Endothelial cell of umbilical vein (primary cell): ENCODE data around the gene TTF2. TPM values are rescaled to one million over a fixed set of nuclear protein-coding genes. Genes with fewer than 3 reads are reported as not detected.

ENCODE experiments used
- BruUV-seq: library from RNA; stranded (reverse); fragments of 400-500 nt; replicated peaks from 2 replicates; lab custom pipeline; 2021; lab: Mats Ljungman, UMichigan
- CTCF ChIA-PET: fragments of 300-600, 350-600 bp; sonication (Branson Sonifier 250); formaldehyde crosslinking; loops from one replicate; lab custom pipeline; 2021; ENCODE audit warnings: antibody characterized with exemption, inconsistent platforms; lab: Charles Lee
- POLR2A ChIA-PET: fragments of 300-600, 350-600 bp; sonication (Branson Sonifier 250); formaldehyde crosslinking; loops from one replicate; lab custom pipeline; 2021; ENCODE audit warnings: antibody characterized with exemption, inconsistent platforms; lab: Charles Lee
- DNase-seq: peaks from one replicate; pipeline ENCODE4 v3.0.0-alpha.2; 2011; ENCODE audit warnings: low read depth, low spot score
- FAIRE-seq: peaks from 2 replicates; lab custom pipeline; 2011; peaks lifted over from hg19 to GRCh38; lab: Jason Lieb, UNC
- H2AFZ ChIP-seq: 2 replicates; pipeline ENCODE4 v1.6.0; 2012; ENCODE audit warnings: low read depth, low read length, control low read depth, inconsistent platforms
- H3K27ac ChIP-seq: 2 replicates; pipeline ENCODE4 v1.5.1; 2011; ENCODE audit warnings: low read depth, mild to moderate bottlenecking, control low read depth, low read length, moderate library complexity; ENCODE audit not compliant: insufficient read depth
- H3K27me3 ChIP-seq, 2 experiments: 2 replicates each; pipeline versions ENCODE4 v1.6.0 to v1.6.1; 2011; ENCODE audit warnings: low read length in 2 of 2, mixed read lengths in 1 of 2; ENCODE audit not compliant: control insufficient read depth in 2 of 2, insufficient read depth in 2 of 2
- H3K36me3 ChIP-seq, 2 experiments: 2 replicates in 1 of 2; 3 replicates in 1 of 2; pipeline ENCODE4 v1.5.1; 2011; ENCODE audit warnings: low read length in 2 of 2, mild to moderate bottlenecking in 1 of 2, moderate library complexity in 1 of 2; ENCODE audit not compliant: control insufficient read depth in 2 of 2, insufficient read depth in 2 of 2; ENCODE audit errors: extremely low read depth in 1 of 2
- H3K4me1 ChIP-seq: 3 replicates; pipeline ENCODE4 v1.5.1; 2011; ENCODE audit warnings: mild to moderate bottlenecking, low read length; ENCODE audit not compliant: control insufficient read depth, insufficient read depth; ENCODE audit errors: extremely low read depth
- H3K4me2 ChIP-seq: 2 replicates; pipeline ENCODE4 v1.6.1; 2011; ENCODE audit warnings: low read length, control low read depth, mixed read lengths; ENCODE audit not compliant: insufficient read depth
- H3K4me3 ChIP-seq, 3 experiments: fragments of 200-600 bp in 1 of 3; sonication (generic), shearing (Covaris generic) in 1 of 3; replicated peaks in 1 of 3; 2 replicates each; pipeline ENCODE4 v1.5.1; 2011 to 2016; ENCODE audit warnings: control low read depth in 3 of 3, low read length in 3 of 3, mild to moderate bottlenecking in 2 of 3, inconsistent platforms in 1 of 3, low read depth in 1 of 3, moderate library complexity in 1 of 3; ENCODE audit not compliant: insufficient read depth in 1 of 3
- H3K79me2 ChIP-seq: 2 replicates; pipeline ENCODE4 v1.6.0; 2012; ENCODE audit warnings: low read length, inconsistent platforms; ENCODE audit not compliant: control insufficient read depth, insufficient read depth
- H3K9ac ChIP-seq: replicated peaks from 2 replicates; pipeline ENCODE3; 2011; ENCODE audit warnings: low read length, control low read depth; ENCODE audit not compliant: insufficient read depth; ENCODE audit errors: extremely low read depth
- H3K9me1 ChIP-seq: replicated peaks from 3 replicates; pipeline ENCODE4 v1.6.0; 2011; ENCODE audit warnings: mild to moderate bottlenecking, low read length; ENCODE audit not compliant: control insufficient read depth, insufficient read depth; ENCODE audit errors: extremely low read depth
- H3K9me3 ChIP-seq: replicated peaks from 2 replicates; pipeline ENCODE4 v1.5.1; 2012; ENCODE audit warnings: low read length, inconsistent platforms; ENCODE audit not compliant: control insufficient read depth, insufficient read depth
- H4K20me1 ChIP-seq: replicated peaks from 2 replicates; pipeline ENCODE3; 2011; ENCODE audit warnings: mild to moderate bottlenecking, low read length; ENCODE audit not compliant: control insufficient read depth, insufficient read depth; ENCODE audit errors: extremely low read depth
- CTCF ChIP-seq, 2 donors: IDR thresholded peaks; 1 replicate in 1 of 2; 2 replicates in 1 of 2; pipeline ENCODE4 v1.5.1; 2011; ENCODE audit warnings: low read length in 2 of 2, mild to moderate bottlenecking in 2 of 2, moderate library complexity in 2 of 2, control low read depth in 1 of 2, inconsistent platforms in 1 of 2, low read depth in 1 of 2; ENCODE audit not compliant: insufficient read depth in 1 of 2; ENCODE audit errors: extremely low read depth in 1 of 2
- EZH2 ChIP-seq: IDR thresholded peaks from 2 replicates; pipeline ENCODE4 v1.6.1; 2012; ENCODE audit warnings: borderline replicate concordance, low read depth, mild to moderate bottlenecking, moderate library complexity, low read length, inconsistent platforms; ENCODE audit not compliant: severe bottlenecking
- FOS ChIP-seq: IDR thresholded peaks from 2 replicates; pipeline ENCODE4 v1.6.1; 2011; ENCODE audit warnings: mild to moderate bottlenecking, low read length, moderate library complexity, borderline replicate concordance; ENCODE audit not compliant: insufficient read depth
- GATA2 ChIP-seq: IDR thresholded peaks from 2 replicates; pipeline ENCODE4 v1.7.0; 2011; ENCODE audit warnings: low read depth, mild to moderate bottlenecking, moderate library complexity, mixed read lengths, low read length; ENCODE audit not compliant: insufficient read length, insufficient read depth
- JUN ChIP-seq: IDR thresholded peaks from 2 replicates; pipeline ENCODE4 v1.6.1; 2011; ENCODE audit warnings: borderline replicate concordance, low read depth; ENCODE audit not compliant: insufficient read length, insufficient read depth
- MAX ChIP-seq: IDR thresholded peaks from 2 replicates; pipeline ENCODE4 v1.6.1; 2011; ENCODE audit not compliant: insufficient read depth, insufficient read length
- MYC ChIP-seq: IDR thresholded peaks from one replicate; pipeline ENCODE4 v1.6.1; 2011; ENCODE audit warnings: mild to moderate bottlenecking, low read depth, low read length
- POLR2A ChIP-seq: IDR thresholded peaks from 2 replicates; pipeline ENCODE4 v1.6.1; 2012; ENCODE audit warnings: low read depth, mild to moderate bottlenecking, control low read depth, low read length
- POLR2AphosphoS5 ChIP-seq: IDR thresholded peaks from 2 replicates; pipeline ENCODE4 v1.6.1; 2012; ENCODE audit warnings: low read depth, mild to moderate bottlenecking, control low read depth, low read length, moderate library complexity; ENCODE audit not compliant: insufficient read depth
- dilution Hi-C: fragments of 300-500 bp; cut with MboI; formaldehyde crosslinking; loops from one replicate; pipeline ENCODE4 v1.15.0; 2019; ENCODE audit warnings: low sequenced_read_pairs; ENCODE audit not compliant: extremely low pct_ligation_motif_present
- intact Hi-C: fragments of 100-400 bp; cut with micrococcal nuclease; formaldehyde crosslinking; loops from one replicate; pipeline ENCODE4 v1.10.0; 2022
- polyA plus RNA-seq, 4 experiments: library from polyadenylated mRNA; depleted of rRNA in 3 of 4; stranded (reverse) in 3 of 4; unstranded in 1 of 4; fragments of >200 nt; gene quantifications; 2 replicates each; pipeline versions ENCODE4 v1.2.1 to v1.2.3, GENCODE V29; 2011 to 2012; ENCODE audit warnings: missing spikeins in 1 of 4
- total RNA-seq: library from RNA; stranded (reverse); gene quantifications from 2 replicates; pipeline ENCODE4 v1.2.3, GENCODE V29; 2021

Gene TTF2
- total and polyA plus RNA-seq, 2 donors (not counting 3 experiments of a cell fraction or from before 2014, with no cell fraction given) = 8.8 to 44.4 TPM

GRCh38 chr1:117049857-117050256, 10.3 kb upstream of the TTF2 start:
- no peak for TF ChIP-seq POLR2AphosphoS5
- no peak for TF ChIP-seq GATA2
- TF ChIP-seq EZH2 = no peak
- no peak for TF ChIP-seq POLR2A
- TF ChIP-seq MAX = no peak
- TF ChIP-seq JUN = no peak
- no peak for TF ChIP-seq CTCF (IDR thresholded peaks at IDR 0.05; ENCODE audit: extremely low read depth in 1 of 2, insufficient read depth in 1 of 2, low read depth in 1 of 2, low read length in 2 of 2)
- no peak for TF ChIP-seq MYC
- no peak for TF ChIP-seq FOS
- BruUV-seq = no TSS peak
- dilution Hi-C loops = no loop called here

More at GRCh38 chr1:117049857-117050256, 10.3 kb upstream of the TTF2 start:
- H3K79me2 ChIP-seq = no peaks in the 10 kb centered on the region
- intact Hi-C loops = no loop called here
- H3K4me3 ChIP-seq = no peak overlapping the region
- FAIRE-seq (no peak), DNase-seq (no peak)
- H4K20me1 ChIP-seq = no peaks in the 10 kb centered on the region
- ChIA-PET POLR2A (no interaction called here), CTCF (no interaction called here)
- H3K4me1 ChIP-seq = peaks cover 6% of the 10 kb centered on the region
- no peaks in the 10 kb centered on the region for H3K27me3 ChIP-seq
- no peaks in the 10 kb centered on the region for H3K36me3 ChIP-seq
- no peak overlapping the region for H3K27ac ChIP-seq
- no peak overlapping the region for H2AFZ ChIP-seq
- H3K9me3 ChIP-seq = no peaks in the 10 kb centered on the region
- H3K4me2 ChIP-seq = no peak overlapping the region
- H3K9me1 ChIP-seq = no peaks in the 10 kb centered on the region
- H3K9ac ChIP-seq = no peak overlapping the region
